GM23248 (cell line): ENCODE results near the gene ACAT1.

Source experiments
- EZH2 ChIP-seq: fragments of 200-600 bp; sonication (generic); IDR thresholded peaks from 2 replicates; pipeline ENCODE4 v1.6.1; 2018; ENCODE audit warnings: antibody characterized with exemption, mild to moderate bottlenecking; ENCODE audit not compliant: insufficient read depth, poor library complexity, severe bottlenecking
- EZH2phosphoT487 ChIP-seq: fragments of 200-600 bp; sonication (generic); IDR thresholded peaks from 2 replicates; pipeline ENCODE4 v1.6.1; 2018; ENCODE audit warnings: antibody characterized with exemption, moderate library complexity, mild to moderate bottlenecking, low read depth; ENCODE audit not compliant: insufficient read depth

DNA sequence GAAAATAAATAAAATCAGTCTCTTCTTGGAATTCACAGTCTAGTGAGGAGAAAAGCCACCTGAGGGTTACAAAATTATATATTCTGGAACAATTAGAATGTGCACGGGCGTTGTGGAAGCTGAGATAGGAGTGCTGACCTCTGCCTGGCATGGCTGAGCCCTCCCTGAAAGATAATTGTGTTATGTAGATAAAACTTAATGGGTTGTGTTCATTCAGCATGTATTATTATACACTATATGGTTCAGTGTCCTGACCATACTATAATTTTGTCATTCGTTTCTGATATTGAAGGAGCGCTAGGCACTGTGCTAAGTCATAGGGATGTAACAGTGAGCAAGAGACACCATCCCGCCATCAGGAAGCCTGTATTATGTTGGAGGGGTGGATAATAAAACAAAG, 3.7 kb downstream of the ACAT1 start:
- no peak for TF ChIP-seq EZH2
- no peak for TF ChIP-seq EZH2phosphoT487
